Esophagus (tissue), 2 donors: ENCODE data around the gene SLC26A1. TPM values are rescaled to one million over a fixed set of nuclear protein-coding genes. Genes with fewer than 3 reads are reported as not detected.
A peak's percentile ranks its signal among the peaks of the same experiment; 100 is the strongest.

ENCODE experiments used
- H3K27ac ChIP-seq, 2 donors: one replicate each; pipeline ENCODE4 v1.5.1; 2013; ENCODE audit warnings: low read depth in 2 of 2, mild to moderate bottlenecking in 2 of 2, inconsistent platforms in 1 of 2, low read length in 1 of 2, moderate library complexity in 1 of 2
- H3K27me3 ChIP-seq, 2 donors: one replicate each; pipeline ENCODE4 v1.6.1; 2013; ENCODE audit warnings: low read length in 2 of 2, control low read depth in 1 of 2, mild to moderate bottlenecking in 1 of 2; ENCODE audit not compliant: insufficient read depth in 2 of 2, control insufficient read depth in 1 of 2
- H3K36me3 ChIP-seq, 2 donors: one replicate each; pipeline ENCODE4 v1.6.1; 2013; ENCODE audit warnings: low read length in 1 of 2; ENCODE audit not compliant: control insufficient read depth in 2 of 2, insufficient read depth in 2 of 2
- H3K4me1 ChIP-seq, 2 donors: one replicate each; pipeline ENCODE4 v1.6.1; 2013; ENCODE audit warnings: low read length in 1 of 2; ENCODE audit not compliant: control insufficient read depth in 2 of 2, insufficient read depth in 2 of 2
- H3K4me3 ChIP-seq, 2 donors: one replicate each; pipeline ENCODE4 v1.5.1; 2013; ENCODE audit warnings: low read length in 2 of 2, mild to moderate bottlenecking in 2 of 2, low read depth in 1 of 2, moderate library complexity in 1 of 2
- H3K9me3 ChIP-seq, 2 donors: one replicate each; pipeline ENCODE4 v1.6.1; 2013; ENCODE audit warnings: mild to moderate bottlenecking in 2 of 2, low read depth in 1 of 2, low read length in 1 of 2, moderate library complexity in 1 of 2; ENCODE audit not compliant: control insufficient read depth in 2 of 2, insufficient read depth in 1 of 2
- WGBS, 2 donors: extraction: QIAGEN DNeasy Blood & Tissue Kit; methylation state at CpG; one replicate each; pipeline ENCODE4 v1.1.7; 2013; 5-methylcytosine and 5-hydroxymethylcytosine counted together
- polyA plus RNA-seq, 2 donors: library from polyadenylated mRNA; stranded (reverse); fragments of 200-250 nt; gene quantifications; one replicate each; pipeline ENCODE4 v1.2.3, GENCODE V29; 2013
- donor health status: healthy with polysubstance abuse.
- donor health status: Bipolar disorder and iron deficiency.

SLC26A1 gene
- polyA plus RNA-seq, 2 donors, result 0.09 to 0.49 TPM

GRCh38 chr4:967113-968104 is 25.8 kb downstream of the SLC26A1 start:
- no peak overlapping the region for H3K4me3 ChIP-seq
- H3K27ac ChIP-seq, result no peak overlapping the region
- H3K4me1 ChIP-seq, result peaks cover 14 to 40% of the 10 kb centered on the region in 2 donors
- H3K9me3 ChIP-seq, result no peaks in the 10 kb centered on the region
- H3K36me3 ChIP-seq, result peaks cover 0 to 42% of the 10 kb centered on the region in 2 donors
- no peaks in the 10 kb centered on the region for H3K27me3 ChIP-seq
- WGBS, 2 donors, result 59% methylated on average over 63 to 76 of the region's 76 CpGs

- H3K36me3 ChIP-seq, result peaks cover 0 to 46% of the 10 kb centered on the region in 2 donors
Measured at GRCh38 chr4:966266-967112, 26.7 kb downstream of the SLC26A1 start.

GRCh38 chr4:965766-966134 is 27.5 kb downstream of the SLC26A1 start:
- Histone ChIP-seq H3K27ac (no peak overlapping the region), H3K4me3 (no peak overlapping the region), H3K9me3 (no peaks in the 10 kb centered on the region), H3K4me1 (peaks cover 7 to 38% of the 10 kb centered on the region in 2 donors), H3K27me3 (no peaks in the 10 kb centered on the region), H3K36me3 (peaks cover 0 to 47% of the 10 kb centered on the region in 2 donors)
- 91 to 93% methylated on average over 21 of the region's 21 CpGs for WGBS, 2 donors

More at GRCh38 chr4:966266-967112, 26.7 kb downstream of the SLC26A1 start:
- 87 to 88% methylated on average over 47 to 48 of the region's 48 CpGs for WGBS, 2 donors
- Histone ChIP-seq H3K4me1 (peaks cover 11 to 39% of the 10 kb centered on the region in 2 donors), H3K4me3 (no peak overlapping the region), H3K27me3 (no peaks in the 10 kb centered on the region), H3K9me3 (no peaks in the 10 kb centered on the region), H3K27ac (no peak overlapping the region)

- Histone ChIP-seq H3K4me1 (peaks cover 7 to 37% of the 10 kb centered on the region in 2 donors), H3K27me3 (no peaks in the 10 kb centered on the region), H3K27ac (no peak overlapping the region), H3K36me3 (peaks cover 0 to 49% of the 10 kb centered on the region in 2 donors), H3K4me3 (no peak overlapping the region), H3K9me3 (no peaks in the 10 kb centered on the region)
- 90 to 91% methylated on average over 25 to 26 of the region's 26 CpGs for WGBS, 2 donors
Measured at GRCh38 chr4:965048-965765, 28.0 kb downstream of the SLC26A1 start.

- 91 to 92% methylated on average over 23 of the region's 23 CpGs for WGBS, 2 donors
- Histone ChIP-seq H3K9me3 (no peaks in the 10 kb centered on the region), H3K36me3 (peaks cover 0 to 53% of the 10 kb centered on the region in 2 donors), H3K27me3 (no peaks in the 10 kb centered on the region), H3K4me3 (no peak overlapping the region), H3K27ac (no peak overlapping the region), H3K4me1 (peaks cover 7 to 37% of the 10 kb centered on the region in 2 donors)
Measured at GRCh38 chr4:964346-965025, 28.7 kb downstream of the SLC26A1 start.

GRCh38 chr4:963276-964225 is 29.7 kb downstream of the SLC26A1 start:
- Histone ChIP-seq H3K27me3 (no peaks in the 10 kb centered on the region), H3K9me3 (no peaks in the 10 kb centered on the region), H3K4me3 (no peak overlapping the region), H3K27ac (peak overlapping the region in 1 of 2 donors; percentile 0), H3K36me3 (peaks cover 1 to 60% of the 10 kb centered on the region in 2 donors), H3K4me1 (peaks cover 7 to 32% of the 10 kb centered on the region in 2 donors)
- WGBS, 2 donors, result 82 to 86% methylated on average over 39 of the region's 39 CpGs

- WGBS, 2 donors, result 85 to 87% methylated on average over 54 of the region's 54 CpGs
- H3K4me1 ChIP-seq, result peaks cover 7 to 29% of the 10 kb centered on the region in 2 donors
- peak overlapping the region; percentile 57 to 81 for H3K27ac ChIP-seq
- no peaks in the 10 kb centered on the region for H3K27me3 ChIP-seq
- H3K4me3 ChIP-seq, result no peak overlapping the region
- peaks cover 5 to 68% of the 10 kb centered on the region in 2 donors for H3K36me3 ChIP-seq
- H3K9me3 ChIP-seq, result no peaks in the 10 kb centered on the region
Measured at GRCh38 chr4:962231-963208, 30.7 kb downstream of the SLC26A1 start.
